Lower lobe of right lung (tissue), 2 donors: ENCODE data around the gene TMEM117. TPM values are rescaled to one million over a fixed set of nuclear protein-coding genes. Genes with fewer than 3 reads are reported as not detected.

Experiments
- ATAC-seq, 2 donors: fragments of 200-7000 bp; cut with Tn5 transposase; one replicate each; pipeline ENCODE4 v1.9.1; 2020 to 2022; ENCODE audit warnings: mild to moderate bottlenecking in 2 of 2, moderate library complexity in 2 of 2
- DNase-seq: peaks from one replicate; pipeline ENCODE4 v3.0.0-alpha.2; 2020
- H3K27ac ChIP-seq: fragments of 200-600 bp; one replicate; pipeline ENCODE4 v1.8.0; 2022
- H3K27me3 ChIP-seq: fragments of 200-600 bp; one replicate; pipeline ENCODE4 v1.8.0; 2022; ENCODE audit warnings: low read depth
- H3K36me3 ChIP-seq: fragments of 200-600 bp; one replicate; pipeline ENCODE4 v1.8.0; 2022; ENCODE audit warnings: mild to moderate bottlenecking
- H3K4me1 ChIP-seq: fragments of 200-600 bp; one replicate; pipeline ENCODE4 v1.8.0; 2022
- H3K4me3 ChIP-seq: fragments of 200-600 bp; one replicate; pipeline ENCODE4 v1.8.0; 2022; ENCODE audit warnings: mild to moderate bottlenecking
- H3K9me3 ChIP-seq: fragments of 200-600 bp; one replicate; pipeline ENCODE4 v1.8.0; 2022
- intact Hi-C: fragments of 100-400 bp; cut with DNase I; formaldehyde crosslinking; loops from one replicate; pipeline ENCODE4 v1.11.0; 2022
- total RNA-seq: library from RNA; stranded (reverse); fragmentation: NEBNext Ultra II Directional; extraction: Animal tissue kit (Norgen Biotek cat#: 25700); gene quantifications from one replicate; pipeline ENCODE4 v1.2.1, GENCODE V29; 2021
- TF ChIP-seq, protein P1 (sequence below): fragments of 200-600 bp; IDR thresholded peaks from one replicate; pipeline ENCODE4 v1.8.0; 2022; ENCODE audit warnings: antibody characterized with exemption, mild to moderate bottlenecking
- donor health status: DM: no; HTN: yes; CAD: no; lungs with severe emphysema.

Gene TMEM117
- total RNA-seq, 1 donor from 2014 or later = 4.5 TPM

DNA sequence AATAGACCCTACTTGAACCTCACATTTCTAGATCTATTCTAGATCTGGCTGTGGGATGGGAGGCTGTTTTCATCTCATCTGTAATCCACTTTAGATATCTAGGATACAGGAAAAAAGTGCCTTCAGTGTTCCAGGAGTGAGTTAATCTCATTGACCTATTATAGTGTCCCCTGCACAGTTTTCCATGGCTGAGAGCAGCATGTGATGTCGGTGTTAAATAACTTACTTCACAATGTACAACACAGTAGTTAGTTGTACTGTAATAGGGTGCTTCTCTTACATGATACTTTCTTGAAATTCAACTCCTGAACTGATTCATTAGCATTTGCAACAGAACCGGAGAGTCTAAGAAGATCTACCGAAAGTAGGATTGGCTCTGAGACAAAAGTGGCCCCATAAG, 62.6 kb downstream of the TMEM117 start:
- no peaks in the 10 kb centered on the region for H3K9me3 ChIP-seq
- no peaks in the 10 kb centered on the region for H3K4me1 ChIP-seq
- no peak overlapping the region for H3K4me3 ChIP-seq
- intact Hi-C loops = no loop called here
- no peak for ATAC-seq
- TF ChIP-seq, protein P1, sequence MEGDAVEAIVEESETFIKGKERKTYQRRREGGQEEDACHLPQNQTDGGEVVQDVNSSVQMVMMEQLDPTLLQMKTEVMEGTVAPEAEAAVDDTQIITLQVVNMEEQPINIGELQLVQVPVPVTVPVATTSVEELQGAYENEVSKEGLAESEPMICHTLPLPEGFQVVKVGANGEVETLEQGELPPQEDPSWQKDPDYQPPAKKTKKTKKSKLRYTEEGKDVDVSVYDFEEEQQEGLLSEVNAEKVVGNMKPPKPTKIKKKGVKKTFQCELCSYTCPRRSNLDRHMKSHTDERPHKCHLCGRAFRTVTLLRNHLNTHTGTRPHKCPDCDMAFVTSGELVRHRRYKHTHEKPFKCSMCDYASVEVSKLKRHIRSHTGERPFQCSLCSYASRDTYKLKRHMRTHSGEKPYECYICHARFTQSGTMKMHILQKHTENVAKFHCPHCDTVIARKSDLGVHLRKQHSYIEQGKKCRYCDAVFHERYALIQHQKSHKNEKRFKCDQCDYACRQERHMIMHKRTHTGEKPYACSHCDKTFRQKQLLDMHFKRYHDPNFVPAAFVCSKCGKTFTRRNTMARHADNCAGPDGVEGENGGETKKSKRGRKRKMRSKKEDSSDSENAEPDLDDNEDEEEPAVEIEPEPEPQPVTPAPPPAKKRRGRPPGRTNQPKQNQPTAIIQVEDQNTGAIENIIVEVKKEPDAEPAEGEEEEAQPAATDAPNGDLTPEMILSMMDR = no peak
- H3K36me3 ChIP-seq = no peaks in the 10 kb centered on the region
- H3K27me3 ChIP-seq = no peaks in the 10 kb centered on the region
- DNase-seq = no peak
- H3K27ac ChIP-seq = no peak overlapping the region

DNA sequence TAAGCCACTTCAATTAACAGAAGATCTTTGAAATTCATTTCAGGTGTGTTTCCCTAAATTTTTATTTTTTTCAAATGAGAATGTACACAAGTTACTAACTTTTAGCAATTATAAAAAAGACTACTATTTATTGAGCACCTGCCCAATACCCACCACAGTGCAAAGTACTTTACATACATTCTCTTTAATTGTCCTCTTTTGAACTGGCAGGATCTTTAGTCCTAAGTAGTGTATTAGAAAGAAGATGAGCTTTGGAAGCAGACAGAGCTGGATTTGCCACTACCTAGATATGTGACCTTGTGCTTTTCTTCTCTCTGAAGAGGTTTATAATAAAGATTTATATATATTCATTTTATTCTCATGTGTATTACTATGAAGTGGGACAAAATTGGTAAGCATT, 63.7 kb downstream of the TMEM117 start:
- TF ChIP-seq, protein P1 = no peak
- no peak for ATAC-seq
- intact Hi-C loops = no loop called here

DNA sequence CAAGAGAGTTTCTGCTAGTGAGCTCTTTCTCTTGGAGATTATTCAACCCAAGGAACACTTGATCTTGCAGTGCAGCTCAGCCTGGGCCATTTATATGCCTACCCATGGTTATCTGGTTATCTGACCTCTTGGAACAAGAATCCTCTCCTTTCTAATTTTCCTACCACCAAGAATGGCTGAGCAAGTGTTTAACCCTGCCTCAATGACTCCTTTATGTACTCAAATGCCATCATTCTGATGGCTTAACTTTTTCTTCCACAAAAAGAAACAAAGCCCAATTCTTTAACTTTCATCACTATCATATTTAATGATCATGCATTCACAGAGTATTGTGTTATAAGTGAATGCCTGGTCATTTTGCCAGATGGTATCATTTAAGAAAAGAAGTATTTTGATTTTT, 67.8 kb downstream of the TMEM117 start:
- DNase-seq = no peak
- ATAC-seq = no peak
- no peaks in the 10 kb centered on the region for H3K27me3 ChIP-seq
- intact Hi-C loops = no loop called here
- H3K36me3 ChIP-seq = no peaks in the 10 kb centered on the region
- TF ChIP-seq, protein P1 = no peak
- H3K4me3 ChIP-seq = no peak overlapping the region
- no peaks in the 10 kb centered on the region for H3K9me3 ChIP-seq
- no peaks in the 10 kb centered on the region for H3K4me1 ChIP-seq
- no peak overlapping the region for H3K27ac ChIP-seq

More for the DNA sequence above, 63.7 kb downstream of the TMEM117 start:
- no peaks in the 10 kb centered on the region for H3K9me3 ChIP-seq
- no peaks in the 10 kb centered on the region for H3K27me3 ChIP-seq
- no peaks in the 10 kb centered on the region for H3K36me3 ChIP-seq
- no peaks in the 10 kb centered on the region for H3K4me1 ChIP-seq
- no peak for DNase-seq
- no peak overlapping the region for H3K4me3 ChIP-seq
- no peak overlapping the region for H3K27ac ChIP-seq

DNA sequence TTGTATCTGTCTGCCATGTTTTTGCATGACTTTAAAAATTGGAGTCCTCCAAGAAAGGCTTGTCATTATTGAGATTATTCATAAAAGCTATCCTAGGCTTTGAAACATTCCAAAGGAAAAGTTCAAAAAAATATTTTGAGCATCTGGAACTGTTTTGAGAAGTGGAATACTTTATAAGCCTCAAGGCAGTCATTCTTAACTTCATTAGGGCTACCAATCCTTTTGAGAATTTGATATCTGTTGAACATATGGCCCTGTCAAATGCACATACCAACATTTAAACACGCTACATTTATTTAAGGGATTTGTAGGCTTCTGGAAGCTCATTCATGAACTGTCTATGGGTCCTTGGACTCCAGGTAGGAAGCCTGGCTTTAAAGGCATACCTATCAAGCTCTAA, 77.0 kb downstream of the TMEM117 start:
- DNase-seq (no peak), ATAC-seq (no peak)
- TF ChIP-seq, protein P1 = no peak
- no peak overlapping the region for H3K4me3 ChIP-seq
- H3K36me3 ChIP-seq = no peaks in the 10 kb centered on the region
- intact Hi-C loops = no loop called here
- no peaks in the 10 kb centered on the region for H3K27me3 ChIP-seq
- no peaks in the 10 kb centered on the region for H3K9me3 ChIP-seq
- H3K4me1 ChIP-seq = no peaks in the 10 kb centered on the region
- no peak overlapping the region for H3K27ac ChIP-seq

DNA sequence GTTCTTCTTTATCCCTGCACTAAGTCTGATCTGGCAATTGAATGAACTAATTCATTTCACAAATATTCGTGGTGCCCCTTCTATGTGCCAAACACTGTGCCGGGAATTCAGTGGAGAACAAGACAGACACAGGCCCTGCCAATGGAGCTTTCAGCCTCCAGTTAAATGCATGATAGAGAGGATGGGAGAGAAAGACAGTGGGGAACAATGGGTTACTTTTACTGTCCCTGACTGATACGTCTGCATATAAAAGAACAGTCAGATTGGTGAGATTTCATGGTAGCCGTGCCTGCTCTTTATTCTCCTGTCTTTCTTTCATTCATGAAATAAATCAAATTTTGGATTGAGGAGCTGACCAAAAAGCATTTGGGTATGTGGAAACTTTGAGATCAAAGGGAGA, 78.5 kb downstream of the TMEM117 start:
- Histone ChIP-seq H3K27ac (no peak overlapping the region), H3K4me1 (no peaks in the 10 kb centered on the region), H3K36me3 (no peaks in the 10 kb centered on the region), H3K4me3 (no peak overlapping the region), H3K9me3 (no peaks in the 10 kb centered on the region), H3K27me3 (no peaks in the 10 kb centered on the region)
- ATAC-seq (no peak), DNase-seq (no peak)
- intact Hi-C loops = no loop called here
- TF ChIP-seq, protein P1 = no peak

DNA sequence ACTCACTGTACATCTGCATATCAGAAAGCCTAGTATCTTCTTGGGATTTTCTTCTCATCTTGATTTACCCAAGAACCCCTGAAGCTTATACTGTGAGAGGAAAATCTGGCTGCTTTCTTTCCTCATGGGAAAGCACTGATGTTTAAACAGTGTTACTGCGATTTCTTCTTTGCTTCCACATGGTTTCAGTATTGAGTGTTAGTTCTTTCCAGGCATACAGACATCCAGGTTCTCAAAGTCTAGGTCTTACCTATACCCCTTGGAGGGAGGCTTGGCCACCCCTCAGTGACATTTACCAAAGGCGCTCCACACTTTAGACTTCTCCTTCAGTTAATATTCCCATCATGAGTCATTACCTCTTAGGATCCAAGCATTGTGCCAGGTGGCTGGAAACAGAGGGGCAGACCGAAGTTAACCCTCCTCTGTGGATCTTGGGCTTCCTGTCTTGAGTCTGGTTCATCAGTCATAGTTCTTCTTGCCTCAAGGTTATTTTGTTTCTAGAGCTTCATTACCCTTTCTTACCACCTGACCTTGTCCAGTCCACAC, 79.1 kb downstream of the TMEM117 start:
- H3K9me3 ChIP-seq = no peaks in the 10 kb centered on the region
- no peaks in the 10 kb centered on the region for H3K27me3 ChIP-seq
- no peak overlapping the region for H3K4me3 ChIP-seq
- no peak overlapping the region for H3K27ac ChIP-seq
- TF ChIP-seq, protein P1 = no peak
- ATAC-seq (no peak), DNase-seq (no peak)
- intact Hi-C loops = no loop called here
- H3K4me1 ChIP-seq = no peaks in the 10 kb centered on the region
- no peaks in the 10 kb centered on the region for H3K36me3 ChIP-seq
